Choroid plexus epithelial cell (primary cell): ENCODE data around the gene ASGR1.

Experiments
- DNase-seq: peaks from one replicate; pipeline ENCODE4 v3.0.0-alpha.2; 2010; ENCODE audit warnings: low read depth
- H3K4me3 ChIP-seq: 2 replicates; pipeline ENCODE4 v1.5.1; 2011; ENCODE audit warnings: low read depth, mild to moderate bottlenecking, control low read depth, low read length, moderate library complexity
- TF ChIP-seq, protein P1 (sequence below): conservative IDR thresholded peaks from 2 replicates; pipeline ENCODE4 v1.5.1; 2011; ENCODE audit warnings: low read depth, mild to moderate bottlenecking, control low read depth, inconsistent platforms, low read length, moderate library complexity

The ASGR1 gene

DNA sequence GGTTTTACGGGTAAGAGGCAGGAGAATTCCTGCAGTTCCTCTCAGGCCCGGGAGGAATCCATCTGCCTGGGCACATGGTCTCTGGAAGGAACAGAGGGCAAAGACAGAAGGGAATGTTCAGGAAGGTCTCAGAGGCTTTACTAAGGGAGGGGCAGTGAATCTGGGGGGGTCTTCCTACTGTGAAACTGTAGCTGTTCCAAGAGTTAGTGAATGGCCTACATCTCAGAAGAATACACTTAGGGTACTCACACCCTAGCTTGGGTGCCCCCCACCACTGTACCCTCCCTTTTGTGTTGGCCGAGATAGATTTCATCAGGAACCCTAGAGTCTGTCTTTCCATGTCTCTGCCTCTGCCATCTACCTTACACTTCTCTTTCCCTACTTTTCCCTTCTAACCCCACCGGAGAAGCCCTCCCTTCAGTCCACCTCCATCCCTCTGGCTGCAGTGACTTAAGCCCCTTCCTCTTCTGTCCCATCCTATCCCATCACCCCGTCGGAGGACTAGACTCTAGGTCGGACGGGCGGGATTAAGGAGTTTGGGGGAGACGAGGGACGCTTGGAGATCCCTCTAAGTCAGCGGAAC lies 40.1 kb upstream of the ASGR1 start:
- TF ChIP-seq, protein P1, sequence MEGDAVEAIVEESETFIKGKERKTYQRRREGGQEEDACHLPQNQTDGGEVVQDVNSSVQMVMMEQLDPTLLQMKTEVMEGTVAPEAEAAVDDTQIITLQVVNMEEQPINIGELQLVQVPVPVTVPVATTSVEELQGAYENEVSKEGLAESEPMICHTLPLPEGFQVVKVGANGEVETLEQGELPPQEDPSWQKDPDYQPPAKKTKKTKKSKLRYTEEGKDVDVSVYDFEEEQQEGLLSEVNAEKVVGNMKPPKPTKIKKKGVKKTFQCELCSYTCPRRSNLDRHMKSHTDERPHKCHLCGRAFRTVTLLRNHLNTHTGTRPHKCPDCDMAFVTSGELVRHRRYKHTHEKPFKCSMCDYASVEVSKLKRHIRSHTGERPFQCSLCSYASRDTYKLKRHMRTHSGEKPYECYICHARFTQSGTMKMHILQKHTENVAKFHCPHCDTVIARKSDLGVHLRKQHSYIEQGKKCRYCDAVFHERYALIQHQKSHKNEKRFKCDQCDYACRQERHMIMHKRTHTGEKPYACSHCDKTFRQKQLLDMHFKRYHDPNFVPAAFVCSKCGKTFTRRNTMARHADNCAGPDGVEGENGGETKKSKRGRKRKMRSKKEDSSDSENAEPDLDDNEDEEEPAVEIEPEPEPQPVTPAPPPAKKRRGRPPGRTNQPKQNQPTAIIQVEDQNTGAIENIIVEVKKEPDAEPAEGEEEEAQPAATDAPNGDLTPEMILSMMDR = no peak
- DNase-seq = no peak
- H3K4me3 ChIP-seq = peak overlapping the region; percentile 90

DNA sequence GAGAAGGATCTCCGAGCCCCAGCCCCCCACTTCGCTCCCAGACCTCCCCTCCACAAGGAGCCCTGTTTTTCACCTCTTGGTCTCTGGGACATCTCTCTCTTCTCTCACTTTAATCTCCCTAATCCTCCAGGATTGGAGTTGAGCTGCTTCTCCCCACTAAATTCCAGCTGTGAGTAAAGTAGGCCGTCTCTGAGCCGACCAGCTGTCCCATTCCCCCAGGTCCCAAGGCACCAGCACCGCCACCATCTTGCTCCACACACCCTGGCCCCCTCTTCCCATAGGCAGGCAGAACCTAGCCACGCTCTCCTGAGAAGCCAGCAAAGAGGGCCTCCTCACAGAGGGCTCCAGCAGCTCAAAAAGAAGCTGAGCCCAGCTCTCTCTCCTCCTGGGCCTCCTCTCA lies 39.6 kb upstream of the ASGR1 start:
- TF ChIP-seq, protein P1 = no peak
- no peak for DNase-seq
- no peak overlapping the region for H3K4me3 ChIP-seq

DNA sequence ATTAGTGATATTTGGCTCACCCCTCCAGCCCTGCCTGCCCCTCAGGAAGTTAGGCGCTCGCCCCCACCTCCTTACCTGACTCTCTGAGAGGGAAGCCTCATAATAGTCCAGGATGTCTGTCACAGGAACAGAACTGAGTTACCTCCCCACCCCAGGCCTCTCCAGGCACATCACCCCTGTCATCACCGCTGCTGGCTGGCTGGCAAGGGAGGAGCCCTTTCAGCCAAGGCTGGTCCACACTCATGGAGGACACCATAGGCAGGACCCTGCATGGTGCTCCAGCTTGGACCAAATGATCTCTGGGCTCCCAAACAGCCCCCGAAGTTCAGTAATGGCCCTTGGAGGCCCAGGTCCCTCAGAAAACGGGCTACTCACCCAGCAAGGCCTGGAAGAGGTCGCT lies 39.0 kb upstream of the ASGR1 start:
- TF ChIP-seq, protein P1 = no peak
- DNase-seq = no peak
- no peak overlapping the region for H3K4me3 ChIP-seq

DNA sequence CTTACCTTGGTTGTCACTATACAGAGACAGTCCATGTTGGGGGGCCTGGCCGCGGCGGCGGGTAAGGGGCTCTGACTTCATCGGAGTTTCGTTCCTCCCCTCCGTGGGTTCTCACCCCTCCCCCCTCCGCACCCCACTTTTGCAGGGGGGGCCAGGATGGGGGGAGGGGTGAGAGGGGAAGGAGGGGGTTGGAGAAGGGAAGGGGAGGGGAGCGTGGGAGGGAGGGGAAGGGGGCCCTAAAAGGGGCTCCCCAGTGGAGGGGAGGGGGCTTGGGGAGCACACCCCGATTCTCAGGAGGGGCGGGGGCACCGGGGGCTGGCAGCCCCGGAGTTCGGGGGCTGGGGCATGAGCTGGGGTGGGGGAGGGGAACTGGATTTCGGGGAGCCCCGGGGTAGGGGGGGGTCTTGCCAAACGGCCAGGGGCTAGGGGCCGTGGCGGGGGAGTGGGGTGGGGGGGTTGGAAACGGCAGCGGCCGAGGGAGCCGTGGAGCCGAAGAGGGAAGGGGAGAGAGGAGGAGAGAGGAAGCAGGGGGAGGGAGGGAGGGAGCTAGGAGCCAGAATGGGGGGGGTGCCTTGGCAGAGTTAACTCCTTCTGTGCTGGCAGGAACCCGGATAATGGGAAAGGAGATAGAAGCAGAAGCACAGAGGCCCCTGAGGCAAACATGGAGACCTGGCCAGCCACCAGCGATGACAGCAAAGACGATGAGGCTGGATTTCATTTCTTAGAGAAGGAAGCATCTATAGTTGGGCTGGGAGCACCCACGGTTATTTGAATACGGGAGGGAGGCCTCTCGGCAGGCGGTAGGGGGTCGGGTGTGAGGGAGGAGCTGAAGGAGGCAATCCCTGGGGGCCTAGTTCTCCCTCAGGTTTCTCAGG lies 38.2 kb upstream of the ASGR1 start:
- TF ChIP-seq, protein P1 = no peak
- peak; percentile 85 for DNase-seq
- H3K4me3 ChIP-seq = peak overlapping the region; percentile 64

DNA sequence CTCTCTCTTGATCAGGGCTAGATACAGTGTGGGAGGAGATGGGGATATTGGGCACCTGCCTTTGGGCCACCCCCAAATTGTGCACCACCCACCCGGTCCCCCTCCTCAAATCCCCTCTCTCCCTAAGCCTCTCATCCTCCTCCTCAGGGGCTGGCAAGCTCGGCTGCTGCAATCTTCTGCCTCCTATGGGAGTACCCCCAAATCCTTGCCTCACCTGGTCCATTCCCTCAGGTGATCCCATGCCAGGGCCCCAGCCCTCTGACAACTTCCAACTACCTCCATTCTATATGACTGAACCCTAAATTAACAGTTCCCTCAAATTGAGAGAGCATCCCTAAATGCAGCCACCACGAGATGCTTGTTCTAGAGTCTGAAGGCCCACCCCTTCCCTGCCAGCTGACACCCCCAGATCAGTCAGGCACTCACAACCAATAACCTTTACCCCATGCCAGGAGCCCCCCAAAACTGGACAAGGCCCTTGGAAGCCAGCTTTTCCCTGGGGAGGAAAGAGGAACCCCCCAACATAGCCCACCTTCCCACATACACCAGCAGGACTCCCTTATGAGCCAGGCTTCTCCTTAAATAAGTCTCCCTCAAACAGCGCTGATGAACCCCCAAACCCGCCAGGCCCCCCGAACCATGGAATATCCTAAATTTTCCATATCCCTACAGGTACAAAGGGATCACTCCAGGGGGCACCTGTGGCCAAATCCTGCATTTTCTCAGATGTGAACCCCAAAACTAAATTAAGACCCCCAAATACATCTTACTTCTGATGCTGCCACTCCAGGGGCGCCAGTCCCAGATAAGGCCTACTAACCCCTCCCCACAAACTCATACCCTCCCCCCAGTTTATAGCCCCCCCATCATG lies 37.3 kb upstream of the ASGR1 start:
- peak overlapping the region; percentile 64 for H3K4me3 ChIP-seq
- DNase-seq = no peak
- TF ChIP-seq, protein P1 = no peak

DNA sequence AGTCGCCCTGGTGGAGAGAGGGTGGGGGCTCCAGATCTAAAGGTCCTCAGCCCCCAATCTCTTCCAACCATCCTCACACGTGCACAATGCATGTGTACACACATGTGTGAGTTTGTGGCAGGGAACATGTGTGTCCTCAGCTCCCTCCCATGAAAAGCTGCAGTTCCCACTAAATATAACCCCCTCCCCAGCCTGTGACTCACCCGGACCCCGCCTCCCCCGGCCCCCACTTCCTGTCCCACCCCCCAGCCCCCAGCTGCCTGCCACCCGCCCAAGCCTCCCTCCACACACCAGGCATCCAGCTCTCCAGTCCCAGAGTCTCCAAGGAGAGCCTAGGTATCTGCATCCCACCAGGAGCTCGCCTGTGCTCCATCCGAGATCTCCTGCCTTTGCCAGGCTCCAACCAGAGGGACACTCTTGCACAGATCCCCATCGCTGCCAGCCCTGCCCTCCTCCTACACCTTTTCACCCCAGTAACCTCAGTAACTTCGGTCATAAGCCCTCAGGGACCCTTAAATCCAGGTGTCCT lies 36.5 kb upstream of the ASGR1 start:
- no peak for DNase-seq
- H3K4me3 ChIP-seq = peak overlapping the region; percentile 64
- TF ChIP-seq, protein P1 = no peak
